ENCODE results near the gene DNAH9.
"Not testable (repeated sequence)": the region's sequence is repeated elsewhere in the genome, so short reads cannot be mapped to it uniquely, and the experiment has no call there.

DNAH9 gene

GRCh38 chr17:11916091-11916490 is 317.8 kb downstream of the DNAH9 start:
- no peak for DNase-seq (ENCODE audit: low spot score)

GRCh38 chr17:11917415-11917814 is 319.1 kb downstream of the DNAH9 start:
- no peak for DNase-seq (ENCODE audit: low spot score)

- DNase-seq (ENCODE audit: low spot score): no peak
These were observed 323.0 kb downstream of the DNAH9 start for GRCh38 chr17:11921296-11921695.

- DNase-seq (ENCODE audit: low spot score): no peak
These were observed 324.4 kb downstream of the DNAH9 start for GRCh38 chr17:11922638-11923037.

GRCh38 chr17:11924076-11924475 is 325.8 kb downstream of the DNAH9 start:
- DNase-seq (ENCODE audit: low spot score): no peak

- no peak for DNase-seq (ENCODE audit: low spot score)
These were observed 327.2 kb downstream of the DNAH9 start for GRCh38 chr17:11925262-11926021.

GRCh38 chr17:11928436-11928835 is 330.2 kb downstream of the DNAH9 start:
- DNase-seq (ENCODE audit: low spot score): no peak

- DNase-seq (ENCODE audit: low spot score): no peak
These were observed 334.1 kb downstream of the DNAH9 start for GRCh38 chr17:11932337-11932898.

GRCh38 chr17:11935734-11936406 is 337.6 kb downstream of the DNAH9 start:
- peak; percentile 55 for DNase-seq (ENCODE audit: low spot score)

- DNase-seq (ENCODE audit: low spot score): no peak
These were observed 342.6 kb downstream of the DNAH9 start for GRCh38 chr17:11940904-11941303.

- not testable (repeated sequence) for DNase-seq (ENCODE audit: low spot score)
These were observed 344.8 kb downstream of the DNAH9 start for GRCh38 chr17:11943086-11943485.

GRCh38 chr17:11943759-11944347 is 345.6 kb downstream of the DNAH9 start:
- no peak for DNase-seq (ENCODE audit: low spot score)

GRCh38 chr17:11944587-11944986 is 346.3 kb downstream of the DNAH9 start:
- no peak for DNase-seq (ENCODE audit: low spot score)

- DNase-seq (ENCODE audit: low spot score): no peak
These were observed 350.5 kb downstream of the DNAH9 start for GRCh38 chr17:11948789-11949188.

- DNase-seq (ENCODE audit: low spot score): not testable (repeated sequence)
These were observed 351.3 kb downstream of the DNAH9 start for GRCh38 chr17:11949571-11949970.

- no peak for DNase-seq (ENCODE audit: low spot score)
These were observed 352.7 kb downstream of the DNAH9 start for GRCh38 chr17:11950771-11951519.

GRCh38 chr17:11952610-11953009 is 354.3 kb downstream of the DNAH9 start:
- no peak for DNase-seq (ENCODE audit: low spot score)

GRCh38 chr17:11953924-11954323 is 355.7 kb downstream of the DNAH9 start:
- DNase-seq (ENCODE audit: low spot score): no peak

- DNase-seq (ENCODE audit: low spot score): no peak
These were observed 356.7 kb downstream of the DNAH9 start for GRCh38 chr17:11954936-11955335.

GRCh38 chr17:11969565-11969964 is 371.3 kb downstream of the DNAH9 start:
- no peak for DNase-seq (ENCODE audit: low spot score)

- not testable (repeated sequence) for DNase-seq (ENCODE audit: low spot score)
These were observed 374.5 kb downstream of the DNAH9 start for GRCh38 chr17:11972741-11973140.

- no peak for DNase-seq (ENCODE audit: low spot score)
These were observed 381.5 kb downstream of the DNAH9 start for GRCh38 chr17:11979795-11980194.

Measured in putamen (tissue), 1 donor.